Retina (tissue), 1 donor: Measurements from ENCODE around the gene YAF2.
"Not testable (repeated sequence)": the region's sequence is repeated elsewhere in the genome, so short reads cannot be mapped to it uniquely, and the experiment has no call there.

Source experiments
- DNase-seq: peaks from one replicate; pipeline ENCODE4 v3.0.0-alpha.2; 2016

Gene YAF2

DNA sequence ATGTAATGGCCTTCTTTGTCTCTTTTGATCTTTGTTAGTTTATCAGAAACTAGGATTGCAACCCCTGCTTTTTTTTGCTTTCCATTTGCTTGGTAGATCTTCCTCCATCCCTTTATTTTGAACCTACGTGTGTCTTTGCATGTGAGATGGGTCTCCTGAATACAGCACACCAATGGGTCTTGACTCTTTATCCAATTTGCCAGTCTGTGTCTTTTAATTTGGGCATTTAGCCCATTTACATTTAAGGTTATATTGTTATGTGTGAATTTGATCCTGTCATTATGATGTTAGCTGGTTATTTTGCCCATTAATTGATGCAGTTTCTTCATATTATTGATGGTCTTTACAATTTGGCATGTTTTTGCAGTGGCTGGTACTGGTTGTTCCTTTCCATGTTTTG, 14.6 kb upstream of the YAF2 start:
- not testable (repeated sequence) for DNase-seq

- not testable (repeated sequence) for DNase-seq
Measured at GRCh38 chr12:42249033-42249432, 11.0 kb upstream of the YAF2 start.

- DNase-seq, result no peak
Measured at GRCh38 chr12:42240131-42240750, 2.2 kb upstream of the YAF2 start.

GRCh38 chr12:42237853-42238239, 202 bp downstream of the YAF2 start:
- no peak for DNase-seq

DNA sequence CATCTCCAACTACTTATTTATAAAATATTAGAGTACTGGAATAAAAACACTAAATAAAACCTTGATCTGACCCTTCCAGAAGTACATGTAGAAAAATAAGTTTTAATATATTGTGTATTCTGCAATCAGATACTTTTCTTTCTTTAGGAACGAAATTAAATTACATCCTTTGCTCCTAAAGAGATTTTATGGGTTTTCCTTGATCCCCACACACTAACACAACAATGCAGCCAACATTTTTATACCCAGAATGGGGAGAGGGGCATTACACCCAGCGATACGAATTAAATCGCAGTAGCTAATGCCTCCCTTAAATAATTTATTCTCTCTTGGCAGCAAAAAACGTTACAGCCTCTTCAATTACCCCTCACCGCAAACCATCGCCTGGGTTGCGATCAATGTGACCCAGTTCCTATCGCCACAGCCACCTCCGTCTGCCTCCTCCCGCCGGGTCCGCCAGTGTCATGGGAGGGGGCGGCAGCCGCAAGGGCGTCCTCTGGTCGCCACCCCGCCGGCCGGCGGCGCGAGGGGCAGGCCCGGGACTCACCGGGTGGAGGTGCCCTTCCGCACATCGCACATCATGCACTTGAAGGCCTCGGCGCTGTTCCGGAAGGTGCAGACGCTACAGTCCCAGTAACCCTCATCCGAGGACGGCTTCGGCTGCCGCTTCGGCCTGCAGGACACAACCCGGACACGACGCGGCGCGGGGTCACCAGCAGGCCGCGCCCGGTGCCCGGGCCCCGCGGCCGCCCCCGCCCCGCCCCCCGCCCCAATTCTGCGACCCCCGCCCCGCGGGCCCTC, 796 bp downstream of the YAF2 start:
- DNase-seq, result peak; percentile 93

DNA sequence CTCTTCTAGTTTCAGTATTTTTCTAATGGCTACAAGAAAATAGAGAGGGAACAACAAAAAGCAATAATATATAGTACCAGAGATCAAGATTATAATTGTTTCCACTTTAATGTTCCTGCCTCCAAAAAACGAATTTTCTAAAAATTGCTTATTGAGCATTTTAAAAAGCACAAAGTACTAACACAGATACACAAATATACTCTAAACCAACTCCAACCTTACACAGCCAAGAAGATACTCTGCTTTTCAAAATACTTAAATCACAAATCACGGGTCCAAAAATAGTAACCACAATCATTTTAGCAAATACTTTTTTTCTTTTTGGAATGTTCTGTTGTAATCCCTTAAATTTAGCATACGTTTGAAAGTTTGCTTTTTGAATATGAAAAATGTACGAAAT, 2.0 kb downstream of the YAF2 start:
- DNase-seq, result no peak

DNA sequence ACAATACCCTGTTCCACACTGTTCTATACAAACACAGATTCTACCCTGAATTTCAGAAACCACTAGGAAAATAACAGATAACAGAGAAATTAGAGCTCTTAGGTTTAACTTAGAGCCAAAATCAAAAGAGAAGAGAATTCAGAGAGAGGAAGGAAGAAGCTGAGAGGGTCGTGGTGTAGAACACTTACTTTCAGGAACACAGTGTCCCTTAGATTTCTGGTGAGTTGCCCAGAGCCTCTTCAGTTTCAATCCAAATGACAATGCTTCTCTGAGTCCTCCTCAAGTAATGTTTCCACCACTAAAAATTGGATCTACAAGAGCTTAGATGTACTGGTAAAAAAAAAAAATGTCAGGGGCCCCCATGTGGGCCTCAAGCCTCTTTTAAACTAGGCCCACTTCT, 2.6 kb downstream of the YAF2 start:
- no peak for DNase-seq

DNA sequence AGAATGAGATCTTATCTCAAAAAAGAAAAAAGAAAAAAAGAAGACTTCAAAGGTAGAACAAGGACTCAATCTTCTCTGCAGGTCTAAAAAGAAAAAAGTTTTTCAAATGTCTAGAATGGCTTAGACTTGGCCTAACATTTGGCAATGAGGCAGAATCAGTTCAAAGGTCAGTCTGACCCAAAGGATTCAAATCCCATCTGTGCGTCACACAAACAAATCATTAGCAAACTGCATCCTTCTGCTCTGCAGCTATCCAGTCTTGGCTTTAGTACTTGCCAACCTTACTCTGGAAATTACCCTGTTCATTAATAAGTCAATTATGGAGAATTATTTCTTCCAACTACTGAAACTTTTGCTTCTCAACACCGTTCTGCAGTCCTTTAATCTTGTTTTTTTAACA, 3.1 kb downstream of the YAF2 start:
- DNase-seq, result no peak

DNA sequence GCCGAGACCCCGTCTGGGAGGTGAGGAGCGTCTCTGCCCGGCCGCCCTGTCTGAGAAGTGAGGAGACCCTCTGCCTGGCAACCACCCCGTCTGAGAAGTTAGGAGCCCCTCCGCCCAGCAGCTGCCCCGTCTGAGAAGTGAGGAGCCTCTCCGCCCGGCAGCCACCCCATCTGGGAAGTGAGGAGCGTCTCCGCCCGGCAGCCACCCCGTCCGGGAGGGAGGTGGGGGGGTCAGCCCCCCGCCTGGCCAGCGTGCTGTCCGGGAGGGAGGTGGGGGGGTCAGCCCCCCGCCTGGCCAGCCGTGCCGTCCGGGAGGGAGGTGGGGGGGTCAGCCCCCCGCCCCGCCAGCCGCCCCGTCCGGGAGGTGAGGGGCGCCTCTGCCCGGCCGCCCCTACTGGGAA, 10.5 kb downstream of the YAF2 start:
- not testable (repeated sequence) for DNase-seq

DNA sequence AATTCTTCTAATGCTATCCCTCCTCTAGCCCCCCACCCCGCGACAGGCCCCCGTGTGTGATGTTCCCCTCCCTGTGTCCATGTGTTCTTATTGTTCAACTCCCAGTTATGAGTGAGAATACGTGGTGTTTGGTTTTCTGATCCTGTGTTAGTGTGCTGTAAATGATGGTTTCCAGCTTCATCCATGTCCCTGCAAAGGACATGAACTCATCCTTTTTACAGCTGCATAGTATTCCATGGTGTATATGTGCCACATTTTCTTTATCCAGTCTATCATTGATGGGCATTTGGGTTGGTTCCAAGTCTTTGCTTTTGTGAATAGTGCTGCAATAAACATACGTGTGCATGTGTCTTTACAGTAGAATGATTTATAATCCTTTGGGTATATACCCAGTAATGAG, 13.5 kb downstream of the YAF2 start:
- DNase-seq, result not testable (repeated sequence)

DNA sequence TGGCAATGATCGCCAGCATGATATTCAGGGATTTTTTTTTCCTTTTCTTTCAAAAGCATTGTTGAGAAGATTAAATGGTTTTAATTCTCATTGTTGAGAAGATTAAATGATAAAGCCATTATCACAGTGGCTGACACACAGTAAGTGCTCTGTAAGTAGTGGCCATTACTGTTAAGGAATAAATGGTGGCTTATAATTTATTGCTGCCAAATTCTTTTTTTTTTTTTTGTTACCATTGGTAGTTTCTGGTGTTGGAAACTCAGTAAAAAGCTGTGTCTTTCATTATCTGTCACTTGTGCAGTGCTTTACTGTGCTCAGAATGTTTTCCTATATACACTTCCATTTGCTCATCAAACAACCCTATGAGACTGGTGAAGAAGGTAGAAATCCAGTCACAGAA, 15.3 kb downstream of the YAF2 start:
- no peak for DNase-seq

DNA sequence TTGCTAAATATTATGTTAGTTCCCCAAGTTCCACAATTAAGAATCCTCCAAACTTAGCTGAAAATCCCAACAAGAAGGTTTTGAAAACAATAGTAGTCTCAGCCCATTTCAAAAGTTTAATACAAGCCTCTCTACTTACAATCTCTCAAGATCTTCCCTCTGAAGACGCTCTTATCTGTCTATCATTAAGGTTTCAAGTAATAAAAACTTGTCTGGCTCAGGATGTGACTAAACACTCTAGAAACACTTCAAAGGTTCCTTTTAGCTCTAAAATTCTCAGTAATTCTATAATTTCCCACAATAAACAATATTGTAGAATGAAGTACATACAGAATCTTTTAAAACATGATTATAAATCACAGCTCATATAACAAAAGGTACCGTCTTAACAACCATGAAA, 16.3 kb downstream of the YAF2 start:
- no peak for DNase-seq

- DNase-seq, result no peak
Measured at GRCh38 chr12:42217656-42218055, 20.4 kb downstream of the YAF2 start.

GRCh38 chr12:42216737-42217136, 21.3 kb downstream of the YAF2 start:
- no peak for DNase-seq

GRCh38 chr12:42215759-42216158, 22.3 kb downstream of the YAF2 start:
- DNase-seq, result not testable (repeated sequence)

- DNase-seq, result no peak
Measured at GRCh38 chr12:42213954-42214426, 24.1 kb downstream of the YAF2 start.

- no peak for DNase-seq
Measured at GRCh38 chr12:42213023-42213422, 25.0 kb downstream of the YAF2 start.

DNA sequence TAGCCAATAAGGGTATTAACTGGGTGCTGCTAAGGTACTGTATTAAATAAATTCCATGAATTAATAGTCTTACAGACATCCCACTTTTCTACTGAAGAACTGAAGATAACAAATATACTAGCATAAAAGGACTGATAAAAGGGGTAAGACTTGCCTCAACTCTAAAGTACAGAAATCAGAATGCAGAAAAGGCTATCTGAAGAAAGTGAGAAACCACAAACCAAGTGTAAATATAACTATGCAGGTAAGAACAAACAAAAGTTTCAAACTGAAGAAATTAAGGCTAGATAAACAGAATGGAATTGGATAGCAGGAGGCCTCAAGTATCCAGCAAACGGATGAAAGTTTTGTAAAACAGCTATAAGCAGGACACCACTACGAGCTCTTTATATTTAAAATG, 29.5 kb downstream of the YAF2 start:
- DNase-seq, result no peak

- DNase-seq, result no peak
Measured at GRCh38 chr12:42204819-42205218, 33.2 kb downstream of the YAF2 start.

- DNase-seq, result no peak
Measured at GRCh38 chr12:42204362-42204761, 33.7 kb downstream of the YAF2 start.

GRCh38 chr12:42201063-42201462, 37.0 kb downstream of the YAF2 start:
- DNase-seq, result no peak

DNA sequence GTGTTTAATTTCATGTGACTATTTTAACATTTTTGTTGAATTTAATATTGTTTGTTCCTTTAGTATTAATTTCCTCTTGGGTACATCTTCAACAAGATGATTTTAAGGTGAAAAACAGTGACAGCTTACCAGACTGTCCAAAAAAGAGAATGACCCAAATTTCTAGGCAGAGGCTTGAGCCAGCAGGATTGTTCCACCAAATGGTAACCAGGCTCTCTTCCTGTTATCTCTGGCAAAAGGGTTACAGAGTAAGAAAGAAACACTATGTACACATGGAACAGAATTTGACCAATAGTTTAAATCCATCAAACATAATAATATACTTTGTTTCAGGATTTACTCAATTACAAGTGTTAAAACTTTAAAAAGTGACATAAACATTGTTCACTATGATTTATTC, 39.0 kb downstream of the YAF2 start:
- DNase-seq, result no peak

DNA sequence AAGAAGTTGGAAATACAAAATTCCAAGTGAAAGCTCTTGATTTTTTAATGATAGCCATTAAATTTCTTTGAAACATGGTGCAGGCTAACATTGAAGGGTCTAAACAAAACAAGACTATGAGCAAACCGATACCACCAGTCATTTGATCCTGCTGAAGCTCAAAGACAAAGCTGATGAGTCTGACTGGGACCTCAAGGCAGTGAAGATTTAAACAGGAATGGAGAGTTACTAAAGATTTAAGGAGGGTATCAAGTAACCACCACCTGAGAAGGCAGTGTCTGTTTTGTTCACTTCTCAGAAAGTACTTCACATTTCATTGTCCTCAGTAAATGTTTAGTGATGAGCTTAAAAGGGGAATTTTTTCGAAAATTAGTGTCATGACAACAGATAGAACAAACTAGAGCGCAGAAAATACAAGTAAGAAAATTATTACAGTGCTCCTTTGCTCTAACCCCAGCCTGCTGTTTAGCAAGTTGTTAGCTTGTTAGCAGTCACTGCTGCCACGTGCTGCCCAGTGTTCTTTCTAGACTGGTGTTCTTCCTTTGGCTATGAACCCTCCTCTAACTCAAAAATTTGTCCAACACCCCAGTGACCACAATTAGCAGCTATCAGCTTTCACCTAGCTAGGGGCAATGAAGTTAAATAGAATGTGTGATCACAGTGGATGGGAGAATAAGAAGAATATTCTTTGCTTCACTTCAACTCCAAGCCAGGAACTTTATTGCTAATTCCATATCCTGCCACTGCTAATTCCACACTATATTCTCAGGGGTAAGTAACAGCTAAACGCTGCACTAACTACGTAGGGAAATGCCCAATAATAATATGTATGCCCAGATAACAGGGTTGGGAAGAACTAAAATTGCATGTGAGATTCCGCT, 41.1 kb downstream of the YAF2 start:
- DNase-seq, result no peak

- no peak for DNase-seq
Measured at GRCh38 chr12:42192686-42193085, 45.4 kb downstream of the YAF2 start.
